ENCODE measurements around the gene OR5J2.
"Not testable (repeated sequence)": the region's sequence is repeated elsewhere in the genome, so short reads cannot be mapped to it uniquely, and the experiment has no call there.

The OR5J2 gene

GRCh38 chr11:56176318-56176717, at the start of gene OR5J2:
Gene OR5J2 (plus strand): TSS chr11:56176618. CDS start chr11:56176618, 0 bp downstream.
- no peak for DNase-seq (ENCODE audit: low read depth)

- DNase-seq (ENCODE audit: low read depth): no peak
Measured at GRCh38 chr11:56140151-56140661, 36.2 kb upstream of the OR5J2 start, which contains the start of gene OR8J3. Gene OR8J3 (minus strand): TSS chr11:56140201. CDS start chr11:56137718, 2,483 bp downstream.

- DNase-seq (ENCODE audit: low read depth): not testable (repeated sequence)
Measured at GRCh38 chr11:56143681-56144080, 32.7 kb upstream of the OR5J2 start.

GRCh38 chr11:56151376-56151775, 25.0 kb upstream of the OR5J2 start:
- no peak for DNase-seq (ENCODE audit: low read depth)

GRCh38 chr11:56152333-56152732, 24.1 kb upstream of the OR5J2 start:
- DNase-seq (ENCODE audit: low read depth): no peak

- DNase-seq (ENCODE audit: low read depth): no peak
Measured at GRCh38 chr11:56160217-56160616, 16.2 kb upstream of the OR5J2 start, which contains the start of gene OR8K5. Gene OR8K5 (minus strand): TSS chr11:56160317. CDS start chr11:56160317, 0 bp downstream.

GRCh38 chr11:56163804-56164203, 12.6 kb upstream of the OR5J2 start:
- no peak for DNase-seq (ENCODE audit: low read depth)

- no peak for DNase-seq (ENCODE audit: low read depth)
Measured at GRCh38 chr11:56172256-56172830, 4.1 kb upstream of the OR5J2 start.

- DNase-seq (ENCODE audit: low read depth): no peak
Measured at GRCh38 chr11:56183459-56183858, 7.0 kb downstream of the OR5J2 start.

GRCh38 chr11:56188602-56189001, 12.2 kb downstream of the OR5J2 start:
- no peak for DNase-seq (ENCODE audit: low read depth)

- DNase-seq (ENCODE audit: low read depth): no peak
Measured at GRCh38 chr11:56196705-56197104, 20.3 kb downstream of the OR5J2 start.

- no peak for DNase-seq (ENCODE audit: low read depth)
Measured at GRCh38 chr11:56197367-56197766, 20.9 kb downstream of the OR5J2 start.

GRCh38 chr11:56207790-56208189, 31.4 kb downstream of the OR5J2 start:
- DNase-seq (ENCODE audit: low read depth): no peak

- no peak for DNase-seq (ENCODE audit: low read depth)
Measured at GRCh38 chr11:56214537-56214936, 38.1 kb downstream of the OR5J2 start.

- not testable (repeated sequence) for DNase-seq (ENCODE audit: low read depth)
Measured at GRCh38 chr11:56219735-56220134, 43.3 kb downstream of the OR5J2 start.
